ENCODE results near the gene GALR1. TPM values are rescaled to one million over a fixed set of nuclear protein-coding genes. Genes with fewer than 3 reads are reported as not detected.

Gene GALR1
- total RNA-seq, 1 donor from 2014 or later = 0.07 TPM

GRCh38 chr18:77323640-77324299, 74.1 kb downstream of the GALR1 start:
- H3K9me3 Mint-ChIP-seq = no peaks in the 10 kb centered on the region
- no peak overlapping the region for H3K4me3 Mint-ChIP-seq
- no peak for DNase-seq (ENCODE audit: extremely low spot score, unreplicated experiment)
- no peak for TF ChIP-seq CTCF (conservative IDR thresholded peaks at IDR 0.05)
- H3K27me3 Mint-ChIP-seq = no peaks in the 10 kb centered on the region
- H3K4me1 Mint-ChIP-seq (ENCODE audit: unreplicated experiment) = peaks cover 6% of the 10 kb centered on the region
- no peaks in the 10 kb centered on the region for H3K36me3 Mint-ChIP-seq
- no peak overlapping the region for H3K27ac Mint-ChIP-seq

Other genes with a start within 250 kb of the GALR1 start
- 14.5 and 34.0 TPM in 2 replicates for gene MBP, start 117.1 kb upstream of the GALR1 start, total RNA-seq (ENCODE audit: low replicate concordance)

Data from type B pancreatic cell (in vitro differentiated cells).